Measurements from ENCODE around the gene SMC3. TPM values are rescaled to one million over a fixed set of nuclear protein-coding genes. Genes with fewer than 3 reads are reported as not detected.

The SMC3 gene
- total RNA-seq, 1 donor from 2014 or later, result 20.9 TPM

DNA sequence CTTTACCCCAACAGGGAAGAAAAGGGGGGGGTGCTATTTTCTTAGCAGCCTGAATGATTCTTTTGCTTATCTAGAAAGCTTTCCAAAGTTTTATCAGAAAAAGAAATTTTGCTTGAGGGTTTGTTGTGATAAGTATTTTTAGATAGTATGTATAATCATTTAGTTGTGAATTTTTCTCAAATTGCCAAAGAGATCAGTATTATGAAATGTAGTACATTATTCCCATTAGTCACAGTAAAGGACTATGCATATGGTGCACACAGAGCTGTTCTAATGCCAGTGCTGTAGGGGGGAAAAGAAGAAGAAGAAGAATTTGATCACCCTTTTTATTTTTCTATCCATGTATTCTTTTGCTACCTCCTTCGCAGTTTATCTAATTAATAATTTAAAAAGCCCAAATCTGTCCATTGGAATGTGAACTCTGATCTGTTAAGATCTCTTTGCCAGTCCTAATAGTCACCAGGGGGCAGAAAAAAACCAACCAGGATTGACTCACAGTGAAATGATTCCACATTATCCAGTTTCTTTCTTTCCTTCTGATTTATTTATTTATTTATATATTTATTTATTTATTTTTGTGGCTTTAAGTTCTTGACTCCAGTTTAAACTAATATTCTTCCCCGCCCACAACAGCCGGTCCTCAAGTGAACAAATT, 81.3 kb downstream of the SMC3 start:
- TF ChIP-seq, protein P1, sequence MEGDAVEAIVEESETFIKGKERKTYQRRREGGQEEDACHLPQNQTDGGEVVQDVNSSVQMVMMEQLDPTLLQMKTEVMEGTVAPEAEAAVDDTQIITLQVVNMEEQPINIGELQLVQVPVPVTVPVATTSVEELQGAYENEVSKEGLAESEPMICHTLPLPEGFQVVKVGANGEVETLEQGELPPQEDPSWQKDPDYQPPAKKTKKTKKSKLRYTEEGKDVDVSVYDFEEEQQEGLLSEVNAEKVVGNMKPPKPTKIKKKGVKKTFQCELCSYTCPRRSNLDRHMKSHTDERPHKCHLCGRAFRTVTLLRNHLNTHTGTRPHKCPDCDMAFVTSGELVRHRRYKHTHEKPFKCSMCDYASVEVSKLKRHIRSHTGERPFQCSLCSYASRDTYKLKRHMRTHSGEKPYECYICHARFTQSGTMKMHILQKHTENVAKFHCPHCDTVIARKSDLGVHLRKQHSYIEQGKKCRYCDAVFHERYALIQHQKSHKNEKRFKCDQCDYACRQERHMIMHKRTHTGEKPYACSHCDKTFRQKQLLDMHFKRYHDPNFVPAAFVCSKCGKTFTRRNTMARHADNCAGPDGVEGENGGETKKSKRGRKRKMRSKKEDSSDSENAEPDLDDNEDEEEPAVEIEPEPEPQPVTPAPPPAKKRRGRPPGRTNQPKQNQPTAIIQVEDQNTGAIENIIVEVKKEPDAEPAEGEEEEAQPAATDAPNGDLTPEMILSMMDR (IDR thresholded peaks at IDR 0.05; ENCODE audit: borderline replicate concordance), result no peak
- no peak for DNase-seq
- no peaks in the 10 kb centered on the region for H3K9me3 ChIP-seq (replicated peaks)
- H3K4me3 ChIP-seq, result peak overlapping the region; percentile 75
- H3K27me3 ChIP-seq (ENCODE audit: low read depth), result peaks cover 42% of the 10 kb centered on the region
- intact Hi-C loops (cut with micrococcal nuclease), result no loop called here
- peaks cover 59% of the 10 kb centered on the region for H3K4me1 ChIP-seq
- H3K36me3 ChIP-seq, result no peaks in the 10 kb centered on the region
- peak overlapping the region; percentile 90 for H3K27ac ChIP-seq (replicated peaks)

DNA sequence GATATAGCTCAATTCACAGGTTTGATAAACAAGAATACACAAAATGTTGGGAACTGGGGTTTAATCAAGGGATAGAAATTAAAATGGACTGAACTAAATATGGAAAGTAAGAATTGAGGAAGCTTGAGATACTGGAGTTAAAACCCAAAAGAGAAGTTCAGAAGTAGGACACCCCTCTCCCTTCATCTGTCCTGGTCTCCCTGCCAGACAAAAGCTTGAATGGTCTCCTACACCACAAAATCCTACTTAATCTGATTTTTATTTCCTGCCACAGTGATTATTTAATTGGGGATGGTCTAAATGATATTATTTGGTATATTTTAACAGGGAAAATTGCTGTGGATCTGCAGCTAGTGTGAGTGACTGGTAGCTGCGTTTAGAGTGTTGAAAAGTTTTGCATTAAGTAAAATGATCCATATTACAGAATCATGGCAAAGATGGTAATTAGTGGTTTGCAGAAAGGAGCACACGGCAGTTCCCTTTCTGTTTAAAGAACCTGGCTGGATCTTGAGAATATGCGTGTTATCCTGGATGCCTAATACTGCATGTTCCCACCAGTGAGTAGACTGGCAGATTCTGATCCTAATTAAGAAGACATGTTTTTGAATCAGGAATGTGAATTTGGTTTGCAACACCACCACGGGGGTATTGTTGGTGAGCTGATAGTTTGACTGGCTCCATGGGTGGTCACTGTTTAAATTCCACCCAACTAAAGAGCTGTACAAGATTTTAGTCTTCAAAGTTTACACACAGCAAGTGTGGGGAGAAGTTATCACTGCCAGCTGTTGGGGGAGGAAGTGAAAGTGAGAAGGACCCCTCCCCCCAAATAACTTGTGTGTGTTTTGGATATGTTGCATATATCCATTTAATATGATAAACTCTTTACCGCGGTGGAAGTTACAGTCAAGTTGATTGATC, 82.1 kb downstream of the SMC3 start:
- TF ChIP-seq, protein P1 (IDR thresholded peaks at IDR 0.05; ENCODE audit: borderline replicate concordance), result no peak
- peaks cover 34% of the 10 kb centered on the region for H3K27me3 ChIP-seq (ENCODE audit: low read depth)
- H3K36me3 ChIP-seq, result no peaks in the 10 kb centered on the region
- peaks cover 59% of the 10 kb centered on the region for H3K4me1 ChIP-seq
- no peak for DNase-seq
- H3K9me3 ChIP-seq (replicated peaks), result no peaks in the 10 kb centered on the region
- H3K27ac ChIP-seq (replicated peaks), result peak overlapping the region; percentile 90
- intact Hi-C loops (cut with micrococcal nuclease), result no loop called here
- peak overlapping the region; percentile 75 for H3K4me3 ChIP-seq

DNA sequence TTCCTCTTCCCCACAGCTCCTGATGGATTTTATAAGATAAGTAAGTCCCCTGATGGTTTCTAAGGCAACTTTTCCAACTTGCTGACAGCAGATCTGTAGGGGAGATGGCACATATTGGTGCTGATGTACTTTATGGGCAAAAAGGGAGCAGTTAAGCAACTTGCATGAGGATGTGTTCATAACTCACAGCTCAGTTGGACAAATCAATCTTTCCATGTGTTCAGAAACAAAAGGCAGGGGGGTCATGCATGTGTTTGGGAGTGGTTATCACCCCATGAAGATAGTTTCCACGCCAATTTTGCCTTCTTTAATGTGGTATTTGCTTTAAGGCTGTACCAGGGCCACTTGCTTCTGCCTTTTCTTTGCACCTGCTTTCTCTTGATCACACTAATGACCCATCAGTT, 82.8 kb downstream of the SMC3 start:
- TF ChIP-seq, protein P1 (IDR thresholded peaks at IDR 0.05; ENCODE audit: borderline replicate concordance), result no peak
- peak overlapping the region; percentile 75 for H3K4me3 ChIP-seq
- peaks cover 63% of the 10 kb centered on the region for H3K4me1 ChIP-seq
- no peaks in the 10 kb centered on the region for H3K9me3 ChIP-seq (replicated peaks)
- peaks cover 28% of the 10 kb centered on the region for H3K27me3 ChIP-seq (ENCODE audit: low read depth)
- no peaks in the 10 kb centered on the region for H3K36me3 ChIP-seq
- DNase-seq, result no peak
- H3K27ac ChIP-seq (replicated peaks), result peak overlapping the region; percentile 90
- intact Hi-C loops (cut with micrococcal nuclease), result no loop called here

DNA sequence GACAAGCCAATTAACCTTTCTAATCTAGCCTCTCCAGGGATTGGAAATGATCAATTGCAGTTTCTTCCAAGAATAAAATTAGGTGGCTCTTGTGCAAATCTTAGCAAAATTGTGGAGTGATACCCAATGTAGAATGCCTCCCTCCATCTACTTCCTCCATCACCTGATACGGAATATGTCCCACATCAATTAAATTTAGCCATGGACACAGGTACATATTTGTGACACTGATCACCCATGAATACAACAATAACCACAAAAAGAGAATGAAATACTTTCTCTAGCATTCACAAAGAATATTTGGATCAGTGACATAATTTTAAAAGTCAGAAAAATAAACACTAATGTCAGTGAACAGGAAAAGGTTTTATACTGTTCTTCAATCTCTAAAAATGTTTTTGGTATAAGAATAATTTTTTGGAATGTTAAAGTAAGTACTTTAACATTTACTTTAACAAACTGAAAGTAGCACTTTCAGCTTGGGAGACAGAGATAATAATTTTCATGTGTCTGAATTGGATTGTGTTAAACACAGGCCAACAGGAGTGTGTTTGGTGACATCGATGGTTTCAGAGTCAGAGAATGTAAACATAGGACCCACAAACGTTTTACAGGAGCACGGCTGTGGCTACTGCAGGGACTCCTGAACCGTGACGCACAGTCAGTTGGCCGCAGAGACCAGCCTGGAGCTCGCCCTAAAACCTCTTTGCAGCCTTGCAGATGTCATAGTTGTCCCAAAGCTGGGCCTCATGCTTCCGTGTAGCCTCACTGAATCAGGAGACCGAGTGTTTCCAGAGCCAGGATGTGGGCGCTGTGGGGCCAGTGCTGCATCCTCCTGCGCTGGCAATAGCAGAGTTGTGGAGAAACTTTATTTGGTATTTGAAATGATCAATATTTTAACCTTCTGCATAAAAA, 83.8 kb downstream of the SMC3 start:
- intact Hi-C loops (cut with micrococcal nuclease), result no loop called here
- Histone ChIP-seq H3K36me3 (no peaks in the 10 kb centered on the region), H3K27me3 (ENCODE audit: low read depth) (peaks cover 19% of the 10 kb centered on the region), H3K4me3 (peak overlapping the region; percentile 75), H3K27ac (replicated peaks) (peak overlapping the region; percentile 90), H3K9me3 (replicated peaks) (no peaks in the 10 kb centered on the region), H3K4me1 (peaks cover 68% of the 10 kb centered on the region)
- TF ChIP-seq, protein P1 (IDR thresholded peaks at IDR 0.05; ENCODE audit: borderline replicate concordance), result no peak
- DNase-seq, result no peak
